Caco-2 (cell line): ENCODE data around the gene SERPING1. TPM values are rescaled to one million over a fixed set of nuclear protein-coding genes. Genes with fewer than 3 reads are reported as not detected.
A peak's percentile ranks its signal among the peaks of the same experiment; 100 is the strongest.

Experiments
- BruUV-seq: library from RNA; stranded (reverse); fragments of 400-500 nt; replicated peaks from 2 replicates; lab custom pipeline; 2021; lab: Mats Ljungman, UMichigan
- CTCF ChIA-PET: fragments of 300-600 bp; sonication (Branson Sonifier 250); formaldehyde crosslinking; loops from one replicate; lab custom pipeline; 2022; ENCODE audit warnings: antibody characterized with exemption; lab: Charles Lee
- POLR2A ChIA-PET: fragments of 300-600 bp; sonication (Branson Sonifier 250); formaldehyde crosslinking; loops from one replicate; lab custom pipeline; 2022; ENCODE audit warnings: antibody characterized with exemption; lab: Charles Lee
- DNase-seq, 2 experiments: peaks; one replicate each; pipeline versions ENCODE4 v3.0.0 to v3.0.0-alpha.2; 2020 to 2022
- H3K27me3 ChIP-seq: replicated peaks from 2 replicates; pipeline ENCODE4 v1.6.0; 2011; ENCODE audit warnings: low read length; ENCODE audit not compliant: control insufficient read depth, insufficient read depth
- H3K36me3 ChIP-seq: 2 replicates; pipeline ENCODE4 v1.5.1; 2011; ENCODE audit warnings: low read length; ENCODE audit not compliant: control insufficient read depth, insufficient read depth
- H3K4me1 ChIP-seq: fragments of 250-450 bp; sonication (Bioruptor Pico); 2 replicates; pipeline ENCODE4 v1.5.1; 2020; ENCODE audit warnings: mild to moderate bottlenecking
- H3K4me3 ChIP-seq: 2 replicates; pipeline ENCODE4 v1.5.1; 2011; ENCODE audit warnings: low read depth, mild to moderate bottlenecking, control low read depth, low read length
- H3K9me3 ChIP-seq: fragments of 250-450 bp; sonication (Bioruptor Pico); 2 replicates; pipeline ENCODE4 v1.5.1; 2020; ENCODE audit warnings: mild to moderate bottlenecking, moderate library complexity
- H3K27ac Mint-ChIP-seq: one replicate; pipeline ENCODE4 v1.8.0; 2022; ENCODE audit warnings: mixed read lengths; ENCODE audit not compliant: unreplicated experiment
- H3K27me3 Mint-ChIP-seq: one replicate; pipeline ENCODE4 v1.8.0; 2022; ENCODE audit warnings: mixed read lengths; ENCODE audit not compliant: insufficient read depth, unreplicated experiment
- H3K36me3 Mint-ChIP-seq: one replicate; pipeline ENCODE4 v1.8.0; 2022; ENCODE audit warnings: mild to moderate bottlenecking, mixed read lengths; ENCODE audit not compliant: insufficient read depth, unreplicated experiment
- H3K4me1 Mint-ChIP-seq: one replicate; pipeline ENCODE4 v1.8.0; 2022; ENCODE audit warnings: low read depth, mixed read lengths; ENCODE audit not compliant: unreplicated experiment
- H3K4me3 Mint-ChIP-seq: one replicate; pipeline ENCODE4 v1.8.0; 2022; ENCODE audit warnings: mild to moderate bottlenecking, moderate library complexity, mixed read lengths; ENCODE audit not compliant: unreplicated experiment
- H3K9me3 Mint-ChIP-seq: one replicate; pipeline ENCODE4 v1.8.0; 2022; ENCODE audit warnings: mixed read lengths; ENCODE audit not compliant: unreplicated experiment
- CTCF ChIP-seq, 2 experiments: fragments of 200-600 bp in 1 of 2; IDR thresholded peaks; 1 replicate in 1 of 2; 2 replicates in 1 of 2; pipeline versions ENCODE4 v1.5.1 to v1.8.0; 2011 to 2022; ENCODE audit warnings: antibody characterized with exemption in 1 of 2, control low read depth in 1 of 2, inconsistent platforms in 1 of 2, low read depth in 1 of 2, low read length in 1 of 2, mild to moderate bottlenecking in 1 of 2, moderate library complexity in 1 of 2; ENCODE audit not compliant: insufficient read depth in 1 of 2, severe bottlenecking in 1 of 2, unreplicated experiment in 1 of 2
- intact Hi-C: fragments of 100-400 bp; cut with micrococcal nuclease; formaldehyde crosslinking; loops from one replicate; pipeline ENCODE4 v1.10.0; 2022; ENCODE audit not compliant: unreplicated experiment
- total RNA-seq: library from RNA; stranded (reverse); gene quantifications from 2 replicates; pipeline ENCODE4 v1.2.3, GENCODE V29; 2022

SERPING1 gene
- total RNA-seq, 1 experiment from 2014 or later, result 3.8 TPM

GRCh38 chr11:57626895-57627294 is 29.4 kb downstream of the SERPING1 start:
- BruUV-seq, result no TSS peak
- intact Hi-C loops, result no loop called here
- Histone ChIP-seq H3K9me3 (no peaks in the 10 kb centered on the region), H3K4me1 (no peaks in the 10 kb centered on the region), H3K36me3 (no peaks in the 10 kb centered on the region), H3K27me3 (no peaks in the 10 kb centered on the region), H3K4me3 (no peak overlapping the region)
- Mint-ChIP-seq H3K4me1 (no peaks in the 10 kb centered on the region), H3K27ac (no peak overlapping the region), H3K4me3 (no peak overlapping the region), H3K36me3 (no peaks in the 10 kb centered on the region), H3K9me3 (no peaks in the 10 kb centered on the region), H3K27me3 (peaks cover 5% of the 10 kb centered on the region)
- ChIA-PET CTCF (no interaction called here), POLR2A (no interaction called here)
- TF ChIP-seq CTCF (IDR thresholded peaks at IDR 0.05; ENCODE audit: insufficient read depth in 1 of 2, low read depth in 1 of 2, low read length in 1 of 2, severe bottlenecking in 1 of 2, unreplicated experiment in 1 of 2), result no peak
- DNase-seq, result no peak

GRCh38 chr11:57630171-57630570 is 32.7 kb downstream of the SERPING1 start:
- H3K27ac Mint-ChIP-seq, result no peak overlapping the region
- ChIA-PET POLR2A (no interaction called here), CTCF (no interaction called here)
- Histone ChIP-seq H3K9me3 (no peaks in the 10 kb centered on the region), H3K36me3 (no peaks in the 10 kb centered on the region), H3K4me1 (no peaks in the 10 kb centered on the region), H3K4me3 (no peak overlapping the region), H3K27me3 (no peaks in the 10 kb centered on the region)
- BruUV-seq, result no TSS peak
- H3K4me1 Mint-ChIP-seq, result no peaks in the 10 kb centered on the region
- no peaks in the 10 kb centered on the region for H3K36me3 Mint-ChIP-seq
- H3K9me3 Mint-ChIP-seq, result no peaks in the 10 kb centered on the region
- no peak for TF ChIP-seq CTCF (IDR thresholded peaks at IDR 0.05; ENCODE audit: insufficient read depth in 1 of 2, low read depth in 1 of 2, low read length in 1 of 2, severe bottlenecking in 1 of 2, unreplicated experiment in 1 of 2)
- H3K27me3 Mint-ChIP-seq, result peaks cover 5% of the 10 kb centered on the region
- intact Hi-C loops, result no loop called here
- no peak overlapping the region for H3K4me3 Mint-ChIP-seq
- no peak for DNase-seq

GRCh38 chr11:57632116-57632515 is 34.6 kb downstream of the SERPING1 start:
- ChIA-PET POLR2A (no interaction called here), CTCF (interaction anchor here (0.6 to 1.3 kb wide), 3 partner anchors 9 to 287 kb away, joined by 3 to 15 read pairs (median 7); no protein-coding TSS in a partner anchor)
- Histone ChIP-seq H3K9me3 (no peaks in the 10 kb centered on the region), H3K27me3 (no peaks in the 10 kb centered on the region), H3K36me3 (no peaks in the 10 kb centered on the region), H3K4me3 (no peak overlapping the region), H3K4me1 (no peaks in the 10 kb centered on the region)
- peak in 1 of 2 experiments; percentile 31 for DNase-seq
- Mint-ChIP-seq H3K4me1 (no peaks in the 10 kb centered on the region), H3K36me3 (no peaks in the 10 kb centered on the region), H3K27me3 (peaks cover 5% of the 10 kb centered on the region), H3K27ac (no peak overlapping the region), H3K4me3 (no peak overlapping the region), H3K9me3 (no peaks in the 10 kb centered on the region)
- intact Hi-C loops, result no loop called here
- no peak for TF ChIP-seq CTCF (IDR thresholded peaks at IDR 0.05; ENCODE audit: insufficient read depth in 1 of 2, low read depth in 1 of 2, low read length in 1 of 2, severe bottlenecking in 1 of 2, unreplicated experiment in 1 of 2)
- BruUV-seq, result no TSS peak
